Kidney (tissue), 14 donors: ENCODE data around the gene NKX3-2. TPM values are rescaled to one million over a fixed set of nuclear protein-coding genes. Genes with fewer than 3 reads are reported as not detected.

Source experiments
- DNase-seq, 5 donors: peaks; one replicate each; pipeline ENCODE4 v3.0.0-alpha.2; 2013 to 2020
- FAIRE-seq: peaks from 2 replicates; lab custom pipeline; 2012; peaks lifted over from hg19 to GRCh38; lab: Jason Lieb, UNC
- H3K27ac ChIP-seq, 2 donors: one replicate each; pipeline ENCODE4 v1.7.0; 2013; ENCODE audit warnings: low read depth in 2 of 2, low read length in 2 of 2, inconsistent platforms in 1 of 2
- H3K27me3 ChIP-seq: one replicate; pipeline ENCODE4 v1.7.1; 2013; ENCODE audit warnings: low read length, inconsistent platforms; ENCODE audit not compliant: control insufficient read depth, insufficient read depth
- H3K36me3 ChIP-seq, 3 donors: one replicate each; pipeline versions ENCODE4 v1.7.0 to v1.7.1; 2013; ENCODE audit warnings: low read length in 3 of 3, control low read depth in 1 of 3, inconsistent platforms in 1 of 3; ENCODE audit not compliant: insufficient read depth in 3 of 3, control insufficient read depth in 2 of 3
- H3K4me1 ChIP-seq, 3 donors: one replicate each; pipeline versions ENCODE4 v1.7.0 to v1.7.1; 2013; ENCODE audit warnings: low read length in 3 of 3, inconsistent platforms in 1 of 3, low read depth in 1 of 3; ENCODE audit not compliant: control insufficient read depth in 2 of 3, insufficient read depth in 2 of 3
- H3K4me3 ChIP-seq, 3 donors: one replicate each; pipeline versions ENCODE4 v1.7.0 to v1.8.1; 2013; ENCODE audit warnings: low read length in 3 of 3, control low read depth in 1 of 3, inconsistent platforms in 1 of 3
- H3K9ac ChIP-seq, 3 donors: one replicate each; pipeline versions ENCODE4 v1.7.0 to v1.7.1; 2013; ENCODE audit warnings: low read length in 3 of 3, control low read depth in 1 of 3, inconsistent platforms in 1 of 3
- H3K9me3 ChIP-seq, 3 donors: one replicate each; pipeline versions ENCODE4 v1.7.0 to v1.7.1; 2013; ENCODE audit warnings: low read length in 3 of 3, control low read depth in 1 of 3, inconsistent platforms in 1 of 3; ENCODE audit not compliant: control insufficient read depth in 2 of 3, insufficient read depth in 1 of 3
- intact Hi-C: fragments of 100-400 bp; cut with DNase I; formaldehyde crosslinking; loops from one replicate; pipeline ENCODE4 v1.11.1; 2022
- polyA plus RNA-seq: library from polyadenylated mRNA; stranded (reverse); fragments of 350-450 nt; fragmentation: Illumina TruSeq; extraction: RNeasy Lipid Tissue Mini Kit (QIAGEN cat#74804); gene quantifications from one replicate; pipeline ENCODE4 v1.2.3, GENCODE V29; 2014; ENCODE audit warnings: low read depth, low replicate concordance; ENCODE audit not compliant: insufficient read depth
- total RNA-seq: library from RNA; stranded (reverse); fragmentation: NEBNext Ultra II Directional; extraction: Animal tissue kit (Norgen Biotek cat#: 25700); gene quantifications from one replicate; pipeline ENCODE4 v1.2.1, GENCODE V29; 2021
- TF ChIP-seq, protein P1 (sequence below): IDR thresholded peaks from 3 replicates; pipeline ENCODE4 v1.5.1; 2012; ENCODE audit warnings: mild to moderate bottlenecking, moderate library complexity, borderline replicate concordance; ENCODE audit not compliant: insufficient read depth; ENCODE audit errors: extremely low read depth
- donor health status: control.
- donor health status: control.
- donor health status: control.
- donor health status: control.
- donor health status: control.
- donor health status: DM: yes; HTN: yes; CAD: no.
- donor health status: Normal renal cell carcinoma (clear cell type).

The NKX3-2 gene
- total and polyA plus RNA-seq, 2 donors from 2014 or later: 0.17 TPM; not detected in 1

DNA sequence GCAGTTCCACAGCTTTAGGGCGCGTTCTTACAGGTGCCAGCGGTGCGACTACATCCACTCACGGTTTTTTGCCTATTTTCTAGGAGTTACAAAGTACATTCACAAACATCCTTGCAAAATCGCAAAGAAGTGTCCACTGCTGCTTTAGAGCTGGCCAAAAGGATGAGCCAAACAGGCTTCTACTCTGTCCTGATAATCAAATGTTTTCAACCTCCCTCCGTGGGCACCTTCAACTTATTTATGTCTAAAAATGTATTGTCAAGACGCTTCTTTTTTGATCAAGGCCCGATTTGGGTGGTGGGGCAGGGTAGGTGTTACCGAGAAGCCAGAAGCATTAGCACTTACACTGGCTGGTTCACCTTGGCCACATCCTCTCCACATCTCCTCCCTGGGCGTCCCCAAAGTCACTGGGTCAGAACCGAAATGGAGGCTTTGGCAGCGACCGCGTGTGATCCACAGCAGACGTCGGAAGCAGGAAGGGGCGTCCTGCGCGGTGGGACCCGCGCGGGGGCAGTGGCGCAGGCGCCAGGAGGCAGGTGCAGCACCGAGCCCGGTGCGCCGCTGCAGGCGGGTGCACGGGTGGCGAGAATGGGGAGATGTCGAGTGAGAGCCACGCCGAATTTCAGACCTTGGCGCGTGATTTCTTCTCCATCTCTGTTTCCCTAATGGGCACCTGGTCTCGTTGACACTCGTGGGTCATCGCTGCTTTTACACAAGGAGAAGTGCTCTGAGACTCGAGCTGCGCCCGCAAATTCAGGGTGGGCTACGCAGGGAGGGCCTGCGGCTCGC lies 16.9 kb downstream of the NKX3-2 start:
- TF ChIP-seq, protein P1, sequence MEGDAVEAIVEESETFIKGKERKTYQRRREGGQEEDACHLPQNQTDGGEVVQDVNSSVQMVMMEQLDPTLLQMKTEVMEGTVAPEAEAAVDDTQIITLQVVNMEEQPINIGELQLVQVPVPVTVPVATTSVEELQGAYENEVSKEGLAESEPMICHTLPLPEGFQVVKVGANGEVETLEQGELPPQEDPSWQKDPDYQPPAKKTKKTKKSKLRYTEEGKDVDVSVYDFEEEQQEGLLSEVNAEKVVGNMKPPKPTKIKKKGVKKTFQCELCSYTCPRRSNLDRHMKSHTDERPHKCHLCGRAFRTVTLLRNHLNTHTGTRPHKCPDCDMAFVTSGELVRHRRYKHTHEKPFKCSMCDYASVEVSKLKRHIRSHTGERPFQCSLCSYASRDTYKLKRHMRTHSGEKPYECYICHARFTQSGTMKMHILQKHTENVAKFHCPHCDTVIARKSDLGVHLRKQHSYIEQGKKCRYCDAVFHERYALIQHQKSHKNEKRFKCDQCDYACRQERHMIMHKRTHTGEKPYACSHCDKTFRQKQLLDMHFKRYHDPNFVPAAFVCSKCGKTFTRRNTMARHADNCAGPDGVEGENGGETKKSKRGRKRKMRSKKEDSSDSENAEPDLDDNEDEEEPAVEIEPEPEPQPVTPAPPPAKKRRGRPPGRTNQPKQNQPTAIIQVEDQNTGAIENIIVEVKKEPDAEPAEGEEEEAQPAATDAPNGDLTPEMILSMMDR: no peak
- no peak overlapping the region for H3K27ac ChIP-seq
- H3K4me1 ChIP-seq: peaks cover 0 to 4% (median 0%) of the 10 kb centered on the region in 3 donors
- FAIRE-seq (no peak), DNase-seq (peak in 1 of 5 donors; percentile 11)
- H3K9me3 ChIP-seq: peaks cover 0 to 11% (median 7%) of the 10 kb centered on the region in 3 donors
- H3K27me3 ChIP-seq: peaks cover 76% of the 10 kb centered on the region
- H3K36me3 ChIP-seq: no peaks in the 10 kb centered on the region
- H3K9ac ChIP-seq: no peak overlapping the region
- intact Hi-C loops: no loop called here
- H3K4me3 ChIP-seq: no peak overlapping the region

GRCh38 chr4:13526658-13527057 lies 17.6 kb downstream of the NKX3-2 start:
- H3K9me3 ChIP-seq: peaks cover 0 to 11% (median 7%) of the 10 kb centered on the region in 3 donors
- DNase-seq (no peak), FAIRE-seq (no peak)
- no peak overlapping the region for H3K9ac ChIP-seq
- no peak overlapping the region for H3K27ac ChIP-seq
- H3K4me1 ChIP-seq: peaks cover 0 to 4% (median 0%) of the 10 kb centered on the region in 3 donors
- H3K36me3 ChIP-seq: no peaks in the 10 kb centered on the region
- H3K4me3 ChIP-seq: no peak overlapping the region
- intact Hi-C loops: no loop called here
- H3K27me3 ChIP-seq: peaks cover 76% of the 10 kb centered on the region
- TF ChIP-seq, protein P1: no peak

DNA sequence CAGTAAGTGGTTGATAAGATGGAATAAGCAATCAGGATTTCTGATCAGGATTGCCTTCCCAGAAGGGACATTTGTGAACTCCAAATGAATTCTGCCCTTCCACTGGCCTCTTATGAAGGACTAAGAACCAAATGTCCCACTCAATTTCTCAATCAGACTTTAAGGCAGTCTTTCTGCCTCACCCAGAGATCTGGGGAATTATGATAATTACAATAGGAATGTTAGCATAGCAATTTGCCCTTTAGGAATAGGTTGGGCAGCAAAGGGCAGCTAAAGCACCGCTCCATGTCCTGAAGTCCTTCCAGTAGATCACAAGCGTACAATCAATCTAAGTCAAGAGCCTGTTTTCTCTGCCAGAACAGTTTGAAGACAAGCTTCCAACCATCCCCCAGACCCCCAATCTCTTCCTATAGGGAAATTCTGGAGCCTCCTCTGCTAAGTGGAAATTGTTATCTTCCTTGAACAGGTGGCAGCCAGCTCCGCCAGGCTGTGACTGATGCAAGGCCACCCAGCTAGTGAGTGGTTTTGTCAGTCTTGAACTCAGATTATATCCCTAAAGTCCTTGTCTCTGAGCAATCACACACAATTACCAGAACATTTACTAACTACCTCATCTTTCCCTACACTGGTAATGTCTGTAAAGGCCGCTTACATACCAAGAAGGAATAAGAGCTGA lies 18.6 kb downstream of the NKX3-2 start:
- Histone ChIP-seq H3K27ac (no peak overlapping the region), H3K4me1 (no peaks in the 10 kb centered on the region), H3K9me3 (peaks cover 0 to 11% (median 7%) of the 10 kb centered on the region in 3 donors), H3K9ac (no peak overlapping the region), H3K27me3 (peaks cover 76% of the 10 kb centered on the region), H3K4me3 (no peak overlapping the region), H3K36me3 (no peaks in the 10 kb centered on the region)
- FAIRE-seq (no peak), DNase-seq (peak in 1 of 5 donors; percentile 12)
- TF ChIP-seq, protein P1: no peak
- intact Hi-C loops: no loop called here
